Measurements from ENCODE around the gene HCN2.
"Not testable (repeated sequence)": the region's sequence is repeated elsewhere in the genome, so short reads cannot be mapped to it uniquely, and the experiment has no call there.

HCN2 gene

GRCh38 chr19:602391-603301 lies 13.0 kb downstream of the HCN2 start:
- intact Hi-C loops (cut with DNase I; ENCODE audit: low total_unique reads): no loop called here
- no peaks in the 10 kb centered on the region for H3K4me1 ChIP-seq
- H3K4me3 ChIP-seq: no peak overlapping the region
- peaks cover 0 to 21% of the 10 kb centered on the region in 2 donors for H3K27me3 ChIP-seq
- no peak overlapping the region for H3K27ac ChIP-seq
- no peaks in the 10 kb centered on the region for H3K36me3 ChIP-seq
- no peak for TF ChIP-seq CTCF (IDR thresholded peaks at IDR 0.05)
- DNase-seq: no peak
- no peaks in the 10 kb centered on the region for H3K9me3 ChIP-seq

- intact Hi-C loops (cut with DNase I; ENCODE audit: low total_unique reads); H3K9me3 ChIP-seq; H3K4me3 ChIP-seq; H3K27ac ChIP-seq; H3K4me1 ChIP-seq; H3K36me3 ChIP-seq; DNase-seq: not testable (repeated sequence)
- peaks cover 0 to 22% of the 10 kb centered on the region in 2 donors for H3K27me3 ChIP-seq
Measured at GRCh38 chr19:603302-603639, 13.6 kb downstream of the HCN2 start.

- intact Hi-C loops (cut with DNase I; ENCODE audit: low total_unique reads); H3K9me3 ChIP-seq; DNase-seq; H3K4me3 ChIP-seq; H3K36me3 ChIP-seq; H3K4me1 ChIP-seq; H3K27ac ChIP-seq: not testable (repeated sequence)
- peaks cover 0 to 23% of the 10 kb centered on the region in 2 donors for H3K27me3 ChIP-seq
Measured at GRCh38 chr19:603779-604178, 14.1 kb downstream of the HCN2 start.

GRCh38 chr19:604355-604754 lies 14.7 kb downstream of the HCN2 start:
- Histone ChIP-seq H3K4me3 (no peak overlapping the region), H3K4me1 (no peaks in the 10 kb centered on the region), H3K36me3 (no peaks in the 10 kb centered on the region), H3K9me3 (no peaks in the 10 kb centered on the region), H3K27me3 (peaks cover 0 to 28% of the 10 kb centered on the region in 2 donors), H3K27ac (no peak overlapping the region)
- no peak for DNase-seq
- intact Hi-C loops (cut with DNase I; ENCODE audit: low total_unique reads): no loop called here
- no peak for TF ChIP-seq CTCF (IDR thresholded peaks at IDR 0.05)

- H3K9me3 ChIP-seq; H3K4me1 ChIP-seq; H3K4me3 ChIP-seq; H3K36me3 ChIP-seq; DNase-seq; intact Hi-C loops (cut with DNase I; ENCODE audit: low total_unique reads); H3K27ac ChIP-seq: not testable (repeated sequence)
- H3K27me3 ChIP-seq: peaks cover 0 to 33% of the 10 kb centered on the region in 2 donors
Measured at GRCh38 chr19:605061-605971, 15.6 kb downstream of the HCN2 start.

GRCh38 chr19:607301-608154 lies 17.8 kb downstream of the HCN2 start:
- intact Hi-C loops (cut with DNase I; ENCODE audit: low total_unique reads): no loop called here
- peaks cover 0 to 6% (median 0%) of the 10 kb centered on the region in 4 donors for H3K4me1 ChIP-seq
- TF ChIP-seq CTCF (IDR thresholded peaks at IDR 0.05): no peak
- H3K27ac ChIP-seq: no peak overlapping the region
- no peaks in the 10 kb centered on the region for H3K9me3 ChIP-seq
- H3K36me3 ChIP-seq: no peaks in the 10 kb centered on the region
- no peak overlapping the region for H3K4me3 ChIP-seq
- no peak for DNase-seq
- H3K27me3 ChIP-seq: peaks cover 0 to 33% of the 10 kb centered on the region in 2 donors
